HG03025 (cell line): ENCODE results near the gene BBS7.

Experiments used
- ATAC-seq: cut with Tn5 transposase; IDR thresholded peaks from one replicate; pipeline ENCODE4 v1.9.1; 2021; ENCODE audit warnings: mild to moderate bottlenecking, moderate library complexity; ENCODE audit not compliant: unreplicated experiment, low FRiP score

BBS7 gene

DNA sequence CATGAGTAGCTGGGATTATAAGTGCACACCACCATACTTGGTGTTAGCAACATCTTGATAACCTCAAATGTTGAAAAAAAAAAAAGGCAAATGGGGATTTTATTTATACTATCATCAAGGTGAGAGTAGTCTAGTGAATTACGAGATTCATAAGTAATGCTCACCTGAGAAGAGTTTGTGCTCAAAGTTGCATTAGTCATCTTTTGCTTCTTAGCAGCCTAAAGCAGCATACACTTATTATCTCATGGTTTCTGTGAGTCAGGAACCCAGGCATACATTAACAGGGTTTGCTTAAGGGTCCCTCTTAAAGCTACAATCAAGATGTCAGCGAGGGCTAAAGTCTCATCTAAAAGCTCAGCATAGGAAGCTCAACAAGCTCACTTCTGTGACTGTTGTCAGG lies 77.3 kb downstream of the BBS7 start:
- no peak for ATAC-seq

DNA sequence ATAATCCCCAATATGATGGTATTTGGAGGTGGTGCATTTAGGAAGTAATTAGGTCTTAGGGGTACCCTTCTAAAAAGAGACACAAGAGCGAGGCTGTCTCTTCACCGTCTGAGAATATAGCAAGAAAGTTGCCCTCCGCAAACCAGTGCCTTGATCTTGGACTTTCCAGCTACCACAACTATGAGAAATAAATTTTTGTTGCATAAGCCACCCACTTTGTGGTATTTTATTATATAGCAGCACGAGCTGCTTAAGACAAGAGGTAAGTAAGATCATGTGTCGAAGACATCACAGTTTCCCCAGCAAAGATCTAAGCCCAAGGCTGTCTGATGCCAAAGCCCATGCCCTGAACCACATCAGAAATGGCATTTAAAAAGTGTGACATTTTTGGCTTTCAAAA lies 78.8 kb downstream of the BBS7 start:
- ATAC-seq, result no peak

DNA sequence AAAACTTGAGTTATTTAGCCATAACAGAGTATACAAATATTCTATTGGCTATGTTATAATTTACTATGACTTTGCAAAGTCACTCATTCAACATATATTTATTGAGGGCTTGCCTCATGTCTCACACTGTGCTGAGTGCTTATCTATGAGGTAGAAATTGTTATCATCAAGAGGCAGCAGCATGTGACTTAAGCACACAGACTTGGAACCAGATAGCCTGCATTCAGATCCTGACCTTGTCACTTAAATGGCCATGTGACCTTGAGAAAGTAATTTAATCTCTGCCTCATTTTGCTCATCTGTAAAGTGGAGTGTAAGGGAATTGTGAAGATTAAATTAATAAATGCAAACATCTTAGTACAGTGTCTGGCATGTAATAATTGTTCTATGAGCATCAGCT lies 79.3 kb downstream of the BBS7 start:
- no peak for ATAC-seq

DNA sequence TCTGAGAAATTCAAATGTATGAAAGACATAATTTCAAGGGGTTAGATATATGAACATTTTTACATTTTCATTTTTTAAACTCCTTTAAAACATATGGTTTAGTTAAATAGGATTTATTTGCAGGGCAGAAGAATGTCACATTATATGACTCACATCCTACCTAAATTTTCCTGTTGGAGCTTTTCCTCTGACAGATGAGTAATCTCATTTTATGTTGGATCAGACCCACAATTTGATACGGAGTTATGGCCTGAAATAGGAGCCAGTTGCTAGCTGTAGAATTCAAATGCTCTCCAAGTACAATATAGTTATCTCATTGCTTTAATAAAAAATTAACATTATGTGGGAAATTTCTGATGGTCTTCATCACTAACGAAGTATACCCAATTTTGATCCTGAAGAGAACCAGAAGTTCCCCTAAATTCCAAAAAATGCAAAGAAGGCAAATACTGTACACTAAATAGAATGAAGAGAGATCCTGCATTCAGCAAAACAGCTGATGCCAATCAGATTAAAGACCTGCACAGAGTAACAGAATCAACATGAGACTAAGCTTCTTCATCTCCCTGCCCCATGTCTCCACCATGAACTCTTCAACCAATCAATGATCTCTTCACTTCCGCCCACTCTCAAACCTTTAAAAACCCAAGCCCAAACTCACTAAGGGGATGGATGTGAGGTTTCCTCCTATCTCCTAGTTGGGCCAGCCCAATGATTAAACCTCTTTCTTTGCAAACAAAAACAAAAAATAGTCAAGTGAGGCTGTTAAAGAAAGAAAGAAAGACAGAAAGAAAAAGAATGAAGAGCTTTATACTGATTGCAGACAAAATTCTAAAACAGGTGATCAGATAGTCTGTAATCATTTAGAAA lies 80.1 kb downstream of the BBS7 start:
- ATAC-seq, result no peak

DNA sequence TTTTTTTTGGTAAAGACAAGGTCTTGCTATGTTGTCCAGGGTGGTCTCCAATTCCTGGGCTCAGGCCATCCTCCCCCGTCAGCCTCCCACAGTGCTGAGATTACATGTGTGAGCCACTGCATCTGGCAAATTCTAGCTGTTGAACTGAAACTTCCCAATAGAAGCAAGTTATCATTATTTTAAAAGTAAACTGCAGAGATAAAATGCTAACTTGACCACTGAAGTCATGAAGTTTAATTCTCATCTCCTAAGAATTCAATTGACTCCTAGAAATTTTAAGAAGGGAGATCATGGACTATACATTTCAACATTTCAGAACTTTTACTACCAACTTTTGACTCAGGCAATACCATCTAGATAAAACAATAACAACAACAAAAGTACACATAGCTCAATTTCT lies 80.8 kb downstream of the BBS7 start:
- ATAC-seq, result peak; percentile 8

DNA sequence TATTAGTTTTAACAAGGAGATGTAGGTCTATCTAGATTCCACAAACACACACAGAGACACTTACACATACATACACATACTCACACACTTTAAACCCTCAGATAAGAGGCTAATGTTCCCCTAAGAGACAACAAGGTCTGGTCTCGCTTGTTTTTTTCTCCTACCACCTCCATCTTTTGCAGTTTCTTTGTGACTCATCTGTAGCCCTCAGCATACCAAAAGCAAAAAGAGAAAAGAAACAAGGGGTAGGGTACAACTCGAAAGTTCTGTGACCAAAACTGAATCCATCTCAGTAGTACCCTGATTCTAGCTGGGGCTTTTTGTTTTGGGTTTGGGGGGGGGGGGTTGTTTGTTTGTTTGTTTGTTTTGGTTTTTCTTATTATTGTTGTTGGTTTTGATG lies 81.4 kb downstream of the BBS7 start:
- ATAC-seq, result peak; percentile 90

DNA sequence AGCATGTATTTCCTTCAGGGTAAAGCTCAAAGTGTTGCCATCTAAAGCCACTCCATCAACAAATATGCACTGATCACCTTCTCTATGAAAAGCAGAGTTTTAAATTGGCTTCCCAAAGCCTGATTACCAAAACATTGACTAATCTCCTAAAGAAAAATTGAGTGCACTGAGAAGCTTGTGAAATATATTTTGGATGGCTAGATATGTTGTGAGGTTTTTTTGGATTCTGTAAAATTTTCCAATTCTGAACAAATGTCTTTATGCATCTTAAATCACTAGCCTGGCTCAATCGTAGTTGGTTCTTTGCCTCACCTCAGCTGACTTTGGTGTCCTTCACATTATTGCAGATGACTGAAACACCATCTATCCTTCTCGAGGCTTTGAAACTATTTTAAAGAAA lies 84.1 kb downstream of the BBS7 start:
- ATAC-seq, result no peak

DNA sequence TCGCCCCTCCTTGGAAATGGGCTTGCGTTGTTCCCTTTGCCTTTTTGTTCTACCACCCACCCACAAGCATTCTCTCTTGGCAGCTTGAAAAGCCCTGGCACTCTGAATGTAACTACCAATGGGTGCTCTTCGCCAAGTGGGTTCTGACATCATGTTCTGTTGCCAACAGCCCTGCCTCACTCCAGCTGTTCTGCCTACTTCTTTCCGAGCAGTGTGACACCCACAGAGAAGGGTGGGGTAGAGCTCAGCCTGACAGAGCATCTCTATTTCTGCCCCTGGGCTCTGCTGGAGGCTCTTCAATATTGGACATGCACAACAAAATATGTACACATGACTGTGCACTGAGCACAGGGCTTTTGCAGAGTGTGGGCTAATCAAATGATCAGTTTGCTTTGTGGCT lies 84.8 kb downstream of the BBS7 start:
- no peak for ATAC-seq

DNA sequence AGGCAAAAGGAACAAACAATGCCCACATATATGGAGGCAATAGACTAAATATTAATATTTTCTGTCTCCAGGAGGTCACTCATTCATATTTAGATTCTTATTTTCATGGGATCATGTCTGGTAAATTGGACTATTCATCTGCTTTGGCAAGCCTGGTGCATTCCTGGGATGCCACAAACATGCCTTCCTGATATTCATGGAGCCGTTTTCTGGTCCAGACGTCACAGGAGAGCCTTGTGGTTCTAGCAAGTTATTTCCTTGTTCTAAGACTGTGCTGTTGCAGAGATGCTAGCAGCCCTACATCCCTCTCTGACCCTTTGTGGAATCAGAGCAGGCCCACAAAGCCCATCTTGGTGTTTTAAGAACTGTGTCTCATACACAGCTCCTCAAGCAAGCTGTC lies 85.3 kb downstream of the BBS7 start:
- no peak for ATAC-seq

DNA sequence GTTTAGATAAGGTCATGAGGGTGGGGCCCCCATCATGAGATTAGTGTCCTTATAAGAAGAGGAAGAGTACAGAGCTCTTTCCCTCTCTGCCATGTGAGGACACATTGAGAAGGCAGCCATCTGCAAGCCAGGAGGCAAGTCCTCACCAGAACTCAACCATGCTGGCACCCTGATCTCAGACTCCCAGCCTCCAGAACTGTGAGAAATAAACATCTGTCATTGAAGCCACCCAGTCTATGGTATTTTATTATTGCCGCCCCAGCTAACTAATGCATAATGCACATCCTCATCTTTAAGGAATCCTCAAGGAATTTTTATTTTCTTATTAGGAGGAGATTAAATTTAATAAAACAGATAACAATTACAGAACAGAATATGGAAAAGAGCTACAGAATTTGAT lies 85.9 kb downstream of the BBS7 start:
- ATAC-seq, result no peak

DNA sequence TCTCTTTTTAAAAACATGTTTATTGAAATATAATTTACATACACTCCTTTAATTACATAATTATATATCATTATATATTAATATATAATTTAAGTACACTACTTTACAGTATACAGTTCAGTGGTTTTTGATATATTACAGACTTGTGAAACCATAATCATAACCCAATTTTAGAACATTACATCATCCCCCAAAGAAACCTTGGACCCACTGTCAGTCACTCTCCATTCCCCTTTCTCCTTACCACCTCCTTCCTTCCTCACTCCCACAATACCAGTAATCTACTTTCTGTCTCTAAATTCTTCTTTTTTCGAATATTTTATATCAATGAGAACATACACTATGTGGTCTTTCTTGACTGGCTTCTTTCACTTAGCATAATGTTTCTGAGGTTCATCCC lies 87.1 kb downstream of the BBS7 start:
- ATAC-seq, result no peak

DNA sequence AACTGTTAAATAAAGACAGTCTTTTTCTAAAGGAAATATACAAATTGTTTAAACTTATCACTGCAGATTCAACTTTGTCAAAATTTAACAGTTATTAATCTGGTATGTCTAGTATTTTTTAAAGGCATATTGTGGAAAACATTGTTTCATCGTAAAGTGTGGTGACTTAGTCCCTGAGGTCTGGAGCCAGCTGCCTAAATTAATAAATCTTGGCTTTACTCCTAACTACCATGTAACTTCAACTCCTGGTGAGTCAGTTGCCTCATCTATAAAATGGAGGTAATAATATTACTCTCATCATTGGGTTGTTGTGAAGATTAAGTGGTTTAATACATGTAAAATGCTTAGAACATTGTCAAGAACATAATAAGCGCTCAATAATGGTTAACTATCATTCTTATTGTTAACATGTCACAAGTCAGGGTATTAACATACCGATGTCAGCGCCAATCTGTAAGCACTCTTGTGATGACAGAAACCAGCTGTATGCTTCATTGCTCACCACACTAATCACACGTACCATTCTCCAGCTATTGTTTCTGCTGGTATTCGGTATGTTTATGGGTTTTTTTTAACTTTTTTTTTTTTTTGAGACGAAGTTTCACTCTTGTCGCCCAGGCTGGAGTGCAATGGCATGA lies 91.2 kb downstream of the BBS7 start:
- no peak for ATAC-seq

DNA sequence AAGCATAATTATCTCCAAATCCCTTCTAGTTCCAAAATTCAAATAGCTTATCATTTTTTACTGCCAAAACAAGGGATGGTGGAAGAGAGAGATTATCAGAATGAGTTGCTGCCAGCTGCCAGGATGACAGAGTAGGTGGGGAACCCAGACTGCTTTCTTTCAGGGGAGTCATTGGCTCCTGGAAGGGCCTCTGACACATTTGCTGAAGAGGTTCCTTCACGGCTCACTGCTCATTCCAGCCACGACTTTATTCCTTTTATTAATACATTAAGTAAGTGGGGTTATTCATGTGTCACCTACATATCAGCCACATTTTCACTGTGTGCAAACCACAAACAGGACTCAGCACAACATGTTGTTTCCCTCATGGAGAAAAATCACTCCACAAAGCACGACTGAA lies 92.6 kb downstream of the BBS7 start:
- peak; percentile 43 for ATAC-seq

DNA sequence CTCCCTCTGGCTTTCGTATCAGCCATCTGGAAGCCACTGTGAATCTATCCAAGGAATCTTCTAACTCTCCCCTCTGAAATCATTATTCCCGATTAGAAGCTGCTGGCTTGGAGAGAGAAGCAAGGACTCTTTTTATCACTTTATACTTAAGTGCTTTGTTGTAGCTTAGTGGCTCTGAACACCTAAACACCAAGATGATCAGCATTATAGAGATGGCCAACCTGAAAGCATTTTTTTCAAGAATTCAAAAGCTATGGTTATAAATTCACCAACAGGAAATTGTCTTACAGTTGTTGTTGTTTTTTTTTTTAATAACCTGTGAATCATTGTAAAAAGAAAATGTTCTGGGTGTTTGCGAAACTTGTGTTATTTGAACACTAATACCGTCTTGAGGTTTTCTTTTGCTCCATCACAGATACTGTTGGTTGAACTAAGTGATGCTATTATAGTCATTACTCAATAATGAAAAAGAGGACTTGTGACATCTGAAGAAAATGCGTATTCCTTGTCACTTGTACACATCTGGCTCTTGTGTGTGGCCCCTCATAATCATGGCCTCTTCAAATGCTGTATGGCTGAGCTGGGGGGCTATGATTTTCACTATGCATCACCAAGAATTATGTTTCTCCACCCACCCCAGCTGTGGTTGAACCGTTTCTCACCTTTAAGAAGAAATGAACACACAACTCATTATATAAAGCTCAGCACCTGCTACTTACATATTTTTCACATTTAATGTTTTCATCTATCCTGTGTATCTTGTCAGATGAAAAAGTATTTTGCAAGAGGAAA lies 93.5 kb downstream of the BBS7 start:
- ATAC-seq, result no peak
